Measurements from ENCODE around the gene FTL.
A peak's percentile ranks its signal among the peaks of the same experiment; 100 is the strongest.

The FTL gene

GRCh38 chr19:48963371-48964204 is 1.5 kb upstream of the FTL start:
- Histone ChIP-seq H3K4me3 (ENCODE audit: low read length) (peak overlapping the region; percentile 57), H3K27ac (ENCODE audit: low read depth, low read length) (peak overlapping the region; percentile 90), H3K9ac (ENCODE audit: low read length) (peak overlapping the region; percentile 32), H3K4me1 (ENCODE audit: control insufficient read depth, insufficient read depth, low read length) (peaks cover 24% of the 10 kb centered on the region), H3K36me3 (ENCODE audit: control insufficient read depth, insufficient read depth, low read length) (peaks cover 9% of the 10 kb centered on the region), H3K27me3 (ENCODE audit: control insufficient read depth, insufficient read depth, low read length) (no peaks in the 10 kb centered on the region)

- Histone ChIP-seq H3K36me3 (ENCODE audit: control insufficient read depth, insufficient read depth, low read length) (peaks cover 9% of the 10 kb centered on the region), H3K4me3 (ENCODE audit: low read length) (peak overlapping the region; percentile 57), H3K27me3 (ENCODE audit: control insufficient read depth, insufficient read depth, low read length) (no peaks in the 10 kb centered on the region), H3K4me1 (ENCODE audit: control insufficient read depth, insufficient read depth, low read length) (peaks cover 24% of the 10 kb centered on the region), H3K9ac (ENCODE audit: low read length) (peak overlapping the region; percentile 41), H3K27ac (ENCODE audit: low read depth, low read length) (peak overlapping the region; percentile 90)
Observed at GRCh38 chr19:48964205-48965039, 687 bp upstream of the FTL start.

- H3K27ac ChIP-seq (ENCODE audit: low read depth, low read length): peak overlapping the region; percentile 92
- peak overlapping the region; percentile 69 for H3K4me3 ChIP-seq (ENCODE audit: low read length)
- H3K27me3 ChIP-seq (ENCODE audit: control insufficient read depth, insufficient read depth, low read length): no peaks in the 10 kb centered on the region
- H3K4me1 ChIP-seq (ENCODE audit: control insufficient read depth, insufficient read depth, low read length): peaks cover 24% of the 10 kb centered on the region
- peaks cover 13% of the 10 kb centered on the region for H3K36me3 ChIP-seq (ENCODE audit: control insufficient read depth, insufficient read depth, low read length)
- peak overlapping the region; percentile 83 for H3K9ac ChIP-seq (ENCODE audit: low read length)
Observed at GRCh38 chr19:48965806-48966540, 864 bp downstream of the FTL start.

- Histone ChIP-seq H3K27me3 (ENCODE audit: control insufficient read depth, insufficient read depth, low read length) (no peaks in the 10 kb centered on the region), H3K36me3 (ENCODE audit: control insufficient read depth, insufficient read depth, low read length) (peaks cover 13% of the 10 kb centered on the region), H3K4me3 (ENCODE audit: low read length) (peak overlapping the region; percentile 69), H3K4me1 (ENCODE audit: control insufficient read depth, insufficient read depth, low read length) (peaks cover 24% of the 10 kb centered on the region), H3K9ac (ENCODE audit: low read length) (peak overlapping the region; percentile 43), H3K27ac (ENCODE audit: low read depth, low read length) (peak overlapping the region; percentile 92)
Observed at GRCh38 chr19:48966541-48967345, 1.6 kb downstream of the FTL start.

GRCh38 chr19:48967346-48968178 is 2.5 kb downstream of the FTL start:
- Histone ChIP-seq H3K4me3 (ENCODE audit: low read length) (peak overlapping the region; percentile 9), H3K36me3 (ENCODE audit: control insufficient read depth, insufficient read depth, low read length) (peaks cover 13% of the 10 kb centered on the region), H3K4me1 (ENCODE audit: control insufficient read depth, insufficient read depth, low read length) (peaks cover 24% of the 10 kb centered on the region), H3K9ac (ENCODE audit: low read length) (no peak overlapping the region), H3K27ac (ENCODE audit: low read depth, low read length) (peak overlapping the region; percentile 30), H3K27me3 (ENCODE audit: control insufficient read depth, insufficient read depth, low read length) (no peaks in the 10 kb centered on the region)

- Histone ChIP-seq H3K4me1 (ENCODE audit: control insufficient read depth, insufficient read depth, low read length) (peaks cover 23% of the 10 kb centered on the region), H3K27me3 (ENCODE audit: control insufficient read depth, insufficient read depth, low read length) (no peaks in the 10 kb centered on the region), H3K27ac (ENCODE audit: low read depth, low read length) (no peak overlapping the region), H3K36me3 (ENCODE audit: control insufficient read depth, insufficient read depth, low read length) (peaks cover 13% of the 10 kb centered on the region), H3K9ac (ENCODE audit: low read length) (no peak overlapping the region), H3K4me3 (ENCODE audit: low read length) (no peak overlapping the region)
Observed at GRCh38 chr19:48968179-48968661, 3.1 kb downstream of the FTL start.

GRCh38 chr19:48968813-48969218 is 3.7 kb downstream of the FTL start:
- Histone ChIP-seq H3K4me3 (ENCODE audit: low read length) (no peak overlapping the region), H3K36me3 (ENCODE audit: control insufficient read depth, insufficient read depth, low read length) (peaks cover 14% of the 10 kb centered on the region), H3K9ac (ENCODE audit: low read length) (no peak overlapping the region)

GRCh38 chr19:48969276-48970138 is 4.4 kb downstream of the FTL start:
- Histone ChIP-seq H3K4me1 (ENCODE audit: control insufficient read depth, insufficient read depth, low read length) (peaks cover 10% of the 10 kb centered on the region), H3K4me3 (ENCODE audit: low read length) (no peak overlapping the region), H3K36me3 (ENCODE audit: control insufficient read depth, insufficient read depth, low read length) (peaks cover 21% of the 10 kb centered on the region), H3K27ac (ENCODE audit: low read depth, low read length) (no peak overlapping the region), H3K9ac (ENCODE audit: low read length) (no peak overlapping the region), H3K27me3 (ENCODE audit: control insufficient read depth, insufficient read depth, low read length) (no peaks in the 10 kb centered on the region)

More at GRCh38 chr19:48968813-48969218, 3.7 kb downstream of the FTL start:
- Histone ChIP-seq H3K27me3 (ENCODE audit: control insufficient read depth, insufficient read depth, low read length) (no peaks in the 10 kb centered on the region), H3K4me1 (ENCODE audit: control insufficient read depth, insufficient read depth, low read length) (peaks cover 17% of the 10 kb centered on the region), H3K27ac (ENCODE audit: low read depth, low read length) (no peak overlapping the region)

- Histone ChIP-seq H3K4me3 (ENCODE audit: low read length) (no peak overlapping the region), H3K36me3 (ENCODE audit: control insufficient read depth, insufficient read depth, low read length) (peaks cover 22% of the 10 kb centered on the region), H3K9ac (ENCODE audit: low read length) (no peak overlapping the region), H3K27me3 (ENCODE audit: control insufficient read depth, insufficient read depth, low read length) (no peaks in the 10 kb centered on the region), H3K4me1 (ENCODE audit: control insufficient read depth, insufficient read depth, low read length) (peaks cover 9% of the 10 kb centered on the region), H3K27ac (ENCODE audit: low read depth, low read length) (no peak overlapping the region)
Observed at GRCh38 chr19:48970139-48970766, 5.1 kb downstream of the FTL start.

GRCh38 chr19:48970923-48971395 is 5.8 kb downstream of the FTL start:
- Histone ChIP-seq H3K4me3 (ENCODE audit: low read length) (no peak overlapping the region), H3K27me3 (ENCODE audit: control insufficient read depth, insufficient read depth, low read length) (no peaks in the 10 kb centered on the region), H3K4me1 (ENCODE audit: control insufficient read depth, insufficient read depth, low read length) (peaks cover 9% of the 10 kb centered on the region), H3K9ac (ENCODE audit: low read length) (no peak overlapping the region), H3K36me3 (ENCODE audit: control insufficient read depth, insufficient read depth, low read length) (peaks cover 22% of the 10 kb centered on the region), H3K27ac (ENCODE audit: low read depth, low read length) (no peak overlapping the region)
